ENCODE measurements around the gene LAMC1.

Gene LAMC1

DNA sequence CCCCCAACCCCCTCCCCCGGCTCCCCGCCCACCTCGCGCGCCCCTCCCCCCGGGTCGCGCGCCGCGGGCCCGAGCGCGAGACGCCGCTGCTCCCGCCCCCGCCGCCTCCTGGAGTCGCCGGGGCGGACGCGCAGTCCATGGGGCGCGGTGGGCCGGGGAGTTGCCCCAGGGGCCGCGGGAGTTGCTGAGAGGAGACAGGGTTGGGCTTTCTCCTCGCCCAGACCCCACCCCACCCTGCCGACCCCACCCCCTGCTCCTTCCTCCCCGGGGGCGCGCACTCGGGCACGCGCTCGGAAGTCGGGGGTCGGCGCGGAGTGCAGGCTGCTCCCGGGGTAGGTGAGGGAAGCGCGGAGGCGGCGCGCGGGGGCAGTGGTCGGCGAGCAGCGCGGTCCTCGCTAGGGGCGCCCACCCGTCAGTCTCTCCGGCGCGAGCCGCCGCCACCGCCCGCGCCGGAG lies at the start of gene LAMC1:
LAMC1 (plus strand) TSS at position 275 of the 455 bp plus-strand sequence. CDS start 297 bp downstream, outside the sequence.
- no peak for DNase-seq

DNA sequence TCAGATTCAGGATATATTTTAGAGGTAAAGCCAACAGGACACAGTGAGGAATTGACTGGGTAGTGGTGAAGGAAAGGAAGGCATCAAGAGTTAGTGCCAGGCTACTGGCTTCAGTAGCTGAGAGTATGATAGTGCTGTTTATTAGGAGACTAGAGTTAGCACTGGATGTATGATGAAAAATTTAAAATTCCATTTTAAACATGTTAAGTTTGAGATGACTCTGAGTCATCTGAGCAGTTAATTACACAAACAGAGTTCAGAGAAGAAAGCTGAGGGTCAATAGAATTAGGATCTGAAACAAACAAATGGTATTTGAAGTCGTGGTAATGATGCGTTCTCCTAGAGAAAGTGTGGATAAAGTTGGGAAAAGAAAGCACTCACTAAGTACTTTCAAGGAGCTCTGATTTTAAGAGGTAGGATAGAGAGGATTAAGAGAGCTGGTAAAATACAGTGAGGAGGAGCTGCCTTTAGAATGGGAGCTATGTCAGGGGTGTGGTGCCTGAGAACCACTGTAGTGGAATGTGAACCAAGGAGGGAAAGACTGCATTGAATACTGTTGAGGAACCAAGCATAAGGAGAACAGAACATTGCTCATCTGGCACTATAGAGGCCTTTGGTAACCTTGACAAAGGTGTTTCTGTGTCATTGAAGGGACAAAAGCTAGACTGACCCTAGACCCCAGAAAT lies 48.6 kb upstream of the LAMC1 start:
- DNase-seq = no peak

DNA sequence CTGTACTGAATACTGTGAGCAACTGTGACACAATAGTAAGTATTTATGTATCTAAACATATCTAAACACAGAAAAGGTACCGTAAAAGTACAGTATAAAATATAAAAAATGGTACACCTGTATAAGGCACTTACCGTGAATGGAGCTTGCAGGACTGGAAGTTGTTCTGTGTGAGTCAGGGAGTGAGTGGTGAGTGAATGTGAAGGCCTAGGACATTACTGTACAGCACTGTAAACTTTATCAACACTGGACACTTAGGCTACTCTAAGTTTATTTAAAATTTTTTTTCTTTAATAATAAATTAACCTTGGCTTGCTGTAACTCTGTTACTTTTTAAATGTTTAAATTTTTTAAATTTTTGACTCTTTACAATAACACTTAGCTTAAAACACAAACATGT lies 45.7 kb upstream of the LAMC1 start:
- no peak for DNase-seq

DNA sequence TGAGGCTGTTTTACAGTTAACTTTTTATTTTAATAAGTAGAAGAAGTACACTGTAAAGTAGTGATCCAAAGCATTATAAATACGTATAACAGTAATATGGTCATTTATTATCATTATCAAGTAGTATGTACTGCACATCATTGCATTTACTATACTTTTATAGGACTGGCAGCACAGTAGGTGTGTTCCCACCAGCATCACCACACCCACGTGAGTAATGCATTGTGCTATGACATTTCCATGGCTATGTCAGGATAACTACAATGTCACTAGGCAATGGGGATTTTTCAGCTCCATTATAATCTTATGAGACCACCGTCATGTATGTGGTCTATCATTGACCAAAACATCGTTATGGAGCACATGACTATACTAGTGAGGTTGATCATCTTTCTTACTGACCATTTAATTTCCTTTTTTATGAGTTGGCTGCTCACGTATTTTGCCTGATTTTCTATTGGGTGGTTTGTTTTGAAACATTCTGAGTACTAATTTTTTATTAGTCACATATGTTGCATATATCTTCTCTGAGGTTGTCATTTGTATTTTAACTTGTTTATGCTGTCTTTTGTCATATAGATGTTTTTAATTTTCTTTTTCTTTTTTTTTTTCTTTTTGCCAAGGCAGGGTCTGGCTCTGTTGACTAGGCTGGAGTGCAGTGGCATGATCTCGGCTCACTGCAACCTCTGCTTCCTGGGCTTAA lies 44.9 kb upstream of the LAMC1 start:
- no peak for DNase-seq

DNA sequence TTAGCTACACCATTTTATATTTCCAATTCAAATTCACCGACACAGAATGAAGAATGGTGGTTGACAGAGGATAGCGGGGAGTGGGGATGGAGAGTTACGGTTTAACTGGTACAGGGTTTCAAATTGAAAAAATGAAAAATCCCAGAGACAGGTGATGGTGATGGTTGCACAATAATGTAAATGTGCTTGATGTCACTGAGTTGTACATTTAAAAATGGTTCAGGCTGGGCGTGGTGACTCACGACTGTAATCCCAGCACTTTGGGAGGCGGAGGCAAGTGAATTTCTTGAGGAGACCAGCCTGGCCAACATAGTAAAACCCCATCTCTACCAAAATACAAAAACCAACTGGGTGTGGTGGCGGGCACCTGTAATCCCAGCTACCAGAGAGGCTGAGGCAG lies 39.1 kb upstream of the LAMC1 start:
- no peak for DNase-seq

DNA sequence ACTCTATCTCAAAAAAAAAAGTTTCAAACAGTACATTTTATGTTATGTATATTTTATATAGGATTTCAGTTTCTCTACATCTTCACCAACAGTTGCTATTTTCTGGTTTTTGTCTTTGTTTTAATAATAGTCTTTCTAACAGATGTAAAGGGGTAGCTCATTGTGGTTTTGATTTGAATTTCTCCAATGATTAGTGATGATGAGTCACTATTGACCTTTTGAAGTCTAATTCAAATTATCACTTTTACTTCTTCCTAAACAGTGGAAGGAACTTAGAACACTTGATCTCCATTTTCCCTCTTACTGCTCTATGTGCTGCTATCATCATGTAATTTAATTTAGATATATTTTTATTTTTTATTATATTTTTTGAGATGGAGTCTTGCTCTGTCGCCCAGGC lies 38.6 kb upstream of the LAMC1 start:
- no peak for DNase-seq

DNA sequence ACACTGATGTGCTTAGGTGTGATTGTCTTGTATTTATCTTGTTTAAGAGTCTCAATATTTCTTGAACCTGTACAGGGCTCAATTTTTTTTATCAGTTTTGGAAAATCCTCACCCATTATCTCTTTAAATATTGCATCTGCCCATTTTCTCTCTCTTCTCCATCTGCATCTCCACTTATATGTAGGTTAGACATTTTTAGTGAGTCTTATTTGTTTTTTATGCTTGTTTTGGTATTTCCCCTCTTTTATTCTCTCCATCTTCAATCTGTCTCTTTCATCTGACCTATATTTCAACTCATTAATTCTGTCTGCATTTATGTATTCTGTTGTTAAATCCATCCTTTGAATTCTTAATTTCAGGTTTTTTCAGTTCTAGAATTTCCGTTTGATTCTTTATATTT lies 37.3 kb upstream of the LAMC1 start:
- DNase-seq = no peak

DNA sequence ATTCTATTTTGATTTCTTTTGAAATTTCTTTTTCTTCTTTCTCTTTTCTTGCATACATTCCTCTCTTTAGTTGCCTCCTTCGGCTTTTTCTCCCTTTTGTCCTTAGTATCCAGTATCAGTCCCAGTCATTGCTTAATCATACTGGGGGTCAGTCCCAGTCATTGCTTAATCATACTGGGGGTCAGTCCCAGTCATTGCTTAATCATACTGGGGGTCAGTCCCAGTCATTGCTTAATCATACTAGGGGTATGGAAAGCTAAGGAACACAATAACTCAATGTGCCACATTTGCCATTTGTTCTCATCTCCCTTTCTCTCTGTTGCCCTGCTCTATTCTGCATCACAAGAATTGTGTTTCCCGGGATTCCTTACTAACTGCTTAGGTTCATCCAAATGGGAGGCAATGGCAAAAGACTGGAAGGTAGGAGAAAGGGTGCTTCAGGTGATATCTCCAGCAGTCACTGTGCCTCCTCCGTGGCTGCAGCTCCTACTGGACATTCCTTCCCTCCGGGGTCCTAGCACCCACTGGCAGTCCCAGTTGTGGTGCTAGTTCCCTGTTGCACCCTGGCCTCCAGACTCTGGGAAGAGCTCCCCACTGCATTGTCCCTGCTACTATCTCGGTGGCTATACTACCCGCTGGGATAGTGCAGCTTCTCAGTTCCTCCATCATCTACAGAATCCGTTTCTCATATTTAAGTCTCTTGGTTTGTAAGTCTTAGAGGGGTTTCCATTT lies 32.6 kb upstream of the LAMC1 start:
- DNase-seq = no peak

DNA sequence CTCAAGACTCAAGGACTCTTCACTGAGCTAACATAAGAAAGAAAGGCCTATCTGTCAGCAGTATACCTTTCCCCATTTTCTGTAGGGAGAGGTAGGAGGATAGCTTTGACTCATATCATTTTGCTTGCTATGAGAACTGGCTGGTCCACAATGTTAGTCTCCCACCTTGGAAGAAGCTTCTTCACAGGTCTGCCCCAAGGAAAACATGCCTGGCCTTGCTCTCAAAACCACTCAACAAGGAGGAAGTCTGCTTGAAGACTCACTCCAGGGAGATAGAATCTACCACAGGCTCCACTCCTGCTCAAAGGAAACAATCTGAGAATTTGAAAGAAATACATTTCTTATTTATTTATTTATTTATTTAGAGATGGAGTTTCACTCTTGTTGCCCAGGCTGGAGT lies 29.5 kb upstream of the LAMC1 start:
- no peak for DNase-seq

DNA sequence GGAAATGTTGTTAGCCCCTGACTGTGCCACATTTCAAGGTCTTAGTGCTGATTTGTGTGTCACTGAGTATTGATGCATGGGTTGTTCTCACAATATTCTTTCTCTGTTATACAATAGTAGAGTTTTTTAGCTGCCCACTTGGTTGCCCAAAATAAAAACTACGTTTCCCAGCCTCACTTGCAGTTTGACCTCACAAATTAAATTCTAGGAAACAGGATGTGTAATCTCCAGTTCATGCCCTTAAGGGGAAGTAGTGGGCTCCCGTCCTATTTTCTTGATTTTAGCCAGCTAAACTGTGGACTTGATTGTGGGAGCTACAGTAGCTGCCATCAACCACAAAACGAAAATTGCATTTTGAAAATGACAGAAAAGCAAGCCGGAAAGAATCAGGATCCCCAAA lies 27.3 kb upstream of the LAMC1 start:
- DNase-seq = no peak

DNA sequence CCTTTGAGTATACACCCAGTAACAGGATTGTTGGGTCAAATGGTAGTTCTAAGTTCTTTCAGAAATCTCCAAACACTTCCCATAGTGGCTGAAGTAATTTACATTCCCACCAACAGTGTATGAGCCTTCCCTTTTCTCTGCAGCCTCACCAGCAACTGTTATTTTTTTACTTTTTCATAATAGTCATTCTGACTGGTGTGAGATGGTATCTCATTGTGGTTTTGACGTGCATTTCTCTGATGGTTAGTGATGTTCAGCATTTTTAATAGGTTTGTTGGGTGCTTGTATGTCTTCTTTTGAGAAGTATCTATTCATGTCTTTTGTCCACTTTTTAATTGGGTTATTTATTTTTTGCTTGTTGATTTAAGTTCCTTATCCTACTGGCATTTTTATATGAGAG lies 26.4 kb upstream of the LAMC1 start:
- no peak for DNase-seq

DNA sequence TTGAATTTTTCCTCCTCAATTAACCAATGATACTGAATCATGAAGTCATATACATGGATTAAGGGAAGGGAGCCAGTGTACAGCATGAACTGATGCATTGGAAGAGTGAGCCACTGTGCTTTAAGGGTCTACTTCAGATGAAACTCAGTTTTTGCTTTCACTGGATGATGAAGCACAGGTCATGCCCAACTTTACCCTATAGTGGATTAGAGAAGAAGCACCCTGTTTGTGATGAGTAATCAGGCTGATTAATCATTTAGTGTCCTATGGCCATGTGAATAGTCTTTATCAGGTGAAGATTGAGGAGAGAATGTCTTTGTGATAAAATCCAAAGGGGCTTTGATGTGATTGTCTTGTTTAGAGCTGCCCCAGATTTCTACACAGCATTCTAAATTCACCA lies 24.7 kb upstream of the LAMC1 start:
- DNase-seq = no peak

DNA sequence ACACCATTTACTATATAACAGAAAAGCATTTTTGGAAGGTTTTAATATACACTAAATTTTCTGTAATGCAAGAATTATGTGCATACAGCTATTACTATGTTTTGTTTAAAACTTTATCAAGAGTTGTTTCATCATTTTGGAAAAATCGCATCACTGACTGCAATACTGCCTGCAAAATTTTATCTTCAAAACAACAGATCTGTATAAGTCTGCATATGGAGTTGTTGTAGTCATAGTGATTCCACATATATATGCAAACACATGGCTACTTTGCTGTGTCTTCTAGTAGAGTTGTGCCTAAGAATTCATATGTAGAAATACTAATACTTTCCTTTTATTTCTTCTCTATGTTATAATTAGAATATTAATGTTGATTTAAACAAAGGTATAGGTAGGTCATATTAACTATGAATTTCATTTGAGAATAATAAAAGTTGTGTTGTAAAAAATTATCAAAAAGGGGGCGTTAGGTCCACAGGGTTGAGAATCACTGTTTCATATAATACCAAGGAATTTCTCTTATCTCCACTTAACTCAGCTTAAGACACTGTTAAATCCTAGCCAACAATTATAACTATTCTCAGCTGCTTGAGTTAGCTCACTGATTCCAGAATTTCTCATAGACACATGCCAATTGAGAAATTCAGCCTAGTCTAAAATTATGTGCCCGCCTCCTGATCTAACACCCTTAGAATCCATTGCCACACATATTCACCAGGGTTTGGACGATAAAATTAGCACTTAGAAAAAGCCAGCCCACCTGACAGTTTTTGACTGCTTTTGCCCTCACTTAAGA lies 22.9 kb upstream of the LAMC1 start:
- no peak for DNase-seq

DNA sequence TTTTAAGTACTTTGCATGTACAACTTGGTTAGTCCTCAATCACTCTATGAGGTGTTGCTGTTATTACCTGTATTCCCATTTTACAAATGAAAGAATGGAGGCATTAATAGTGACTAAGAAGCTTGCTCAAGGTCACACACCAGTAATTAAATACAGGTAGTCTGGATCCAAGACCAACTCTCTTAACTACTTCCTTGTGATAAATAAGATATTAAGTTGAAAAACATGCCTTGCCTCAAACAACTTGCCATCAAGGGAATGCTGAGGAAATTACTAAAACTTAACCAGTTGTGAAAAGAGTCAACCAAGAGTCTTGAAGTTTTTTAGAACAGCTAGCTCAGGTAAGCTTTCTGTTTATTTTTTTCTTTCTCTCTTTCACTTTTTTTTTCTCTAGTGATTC lies 21.0 kb upstream of the LAMC1 start:
- DNase-seq = no peak

DNA sequence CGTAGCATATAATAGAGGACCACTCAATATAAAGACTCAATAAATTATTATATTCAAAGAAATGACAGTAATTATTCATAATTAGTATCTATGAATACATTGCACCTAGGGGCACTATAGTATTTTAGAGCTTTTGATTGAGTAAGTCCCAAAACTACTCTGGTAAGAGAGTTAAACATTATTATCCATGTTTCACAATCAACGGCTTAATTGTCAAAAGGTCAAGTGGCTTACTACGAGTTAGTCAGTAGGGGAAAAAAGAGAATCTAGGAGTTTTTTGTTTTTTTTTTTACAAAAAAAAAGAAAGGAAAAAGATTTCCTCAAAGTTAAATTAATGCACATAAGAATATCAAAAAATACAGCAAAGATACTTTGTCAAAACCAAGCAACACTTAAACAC lies 20.4 kb upstream of the LAMC1 start:
- no peak for DNase-seq

DNA sequence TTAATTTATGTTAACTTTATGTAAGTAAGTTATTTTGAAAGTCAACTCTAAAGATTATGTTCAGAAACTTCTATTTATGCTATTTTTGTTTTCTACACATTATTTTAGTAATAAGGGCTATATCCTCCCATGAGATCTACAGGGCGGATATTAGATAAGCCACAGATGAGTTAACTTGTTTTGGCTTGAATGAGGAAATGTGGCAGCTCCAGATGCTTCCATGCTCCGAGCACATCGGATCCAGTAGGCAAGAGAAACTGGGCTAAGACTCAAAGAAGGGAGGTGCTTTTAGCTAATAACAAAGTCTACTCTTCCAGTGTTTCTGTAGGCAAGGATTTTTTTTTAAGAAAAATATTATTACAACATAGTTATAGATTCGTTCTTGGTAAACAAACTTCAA lies 20.0 kb upstream of the LAMC1 start:
- no peak for DNase-seq

DNA sequence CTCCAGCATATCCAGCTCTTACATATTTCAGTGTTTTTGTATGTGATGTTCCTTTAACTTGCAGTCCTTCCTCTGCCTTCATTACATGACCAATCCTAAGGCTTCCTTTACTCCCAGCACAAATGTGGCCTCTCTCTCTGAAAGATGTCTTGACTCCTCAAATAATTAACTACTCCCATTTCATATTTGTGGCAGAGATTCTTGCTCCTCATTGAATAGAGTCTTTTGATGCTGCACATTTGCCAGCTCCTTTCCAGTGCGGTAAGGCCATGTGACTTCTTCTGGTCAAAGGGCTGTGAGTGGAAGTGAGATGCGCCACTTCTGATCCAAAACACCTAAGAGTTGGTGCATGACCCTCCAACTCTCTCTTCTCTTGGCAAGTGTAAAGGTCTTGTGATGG lies 19.1 kb upstream of the LAMC1 start:
- DNase-seq = no peak

DNA sequence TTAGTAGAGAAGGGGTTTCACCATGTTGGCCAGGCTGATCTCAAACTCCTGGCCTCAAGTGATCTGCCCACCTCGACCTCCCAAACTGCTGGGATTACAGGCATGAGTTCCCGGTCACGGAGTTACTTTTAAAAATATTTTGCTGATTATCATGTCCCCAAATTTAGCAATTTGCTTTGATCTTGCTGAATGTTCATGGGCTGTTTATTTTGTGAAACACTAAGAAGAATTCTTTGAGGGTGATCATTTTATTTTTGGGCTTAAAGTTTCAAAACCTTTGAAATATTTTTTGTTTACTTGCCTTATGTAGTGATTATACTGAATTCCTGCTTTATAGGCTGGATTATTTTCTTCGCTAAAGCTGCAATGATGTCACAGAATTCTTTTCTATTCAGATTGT lies 11.4 kb upstream of the LAMC1 start:
- DNase-seq = no peak

DNA sequence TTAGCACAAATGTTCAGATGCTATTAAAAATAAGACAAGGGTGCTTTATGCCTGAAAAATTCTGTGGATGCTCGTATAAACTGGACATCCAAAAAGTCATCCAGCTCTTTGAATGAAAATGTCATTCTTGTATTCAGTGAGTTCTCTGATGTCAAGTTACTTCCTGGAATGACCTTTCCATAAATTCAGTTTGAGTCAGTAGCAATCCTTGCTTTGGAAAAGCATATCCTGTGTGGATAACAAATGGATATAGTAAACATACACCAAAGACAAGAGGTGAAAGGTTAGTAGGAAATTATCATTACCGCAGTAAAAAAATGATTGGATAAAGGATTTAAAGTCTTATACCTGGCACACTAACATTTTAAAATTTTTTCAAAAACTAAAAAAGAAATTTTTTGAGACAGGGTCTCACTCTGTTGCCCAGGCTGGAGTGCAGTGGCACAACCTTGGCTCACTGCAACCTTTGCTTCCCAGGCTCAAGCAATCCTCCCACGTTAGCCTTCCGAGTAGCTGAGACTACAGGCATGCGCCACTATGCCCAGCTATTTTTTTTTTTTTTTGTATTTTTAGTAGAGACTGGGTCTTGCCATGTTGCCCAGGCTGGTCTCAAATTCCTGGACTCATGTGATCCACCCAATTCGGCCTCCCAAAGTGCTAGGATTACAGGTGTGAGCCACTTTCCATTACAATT lies 10.8 kb upstream of the LAMC1 start:
- DNase-seq = no peak

DNA sequence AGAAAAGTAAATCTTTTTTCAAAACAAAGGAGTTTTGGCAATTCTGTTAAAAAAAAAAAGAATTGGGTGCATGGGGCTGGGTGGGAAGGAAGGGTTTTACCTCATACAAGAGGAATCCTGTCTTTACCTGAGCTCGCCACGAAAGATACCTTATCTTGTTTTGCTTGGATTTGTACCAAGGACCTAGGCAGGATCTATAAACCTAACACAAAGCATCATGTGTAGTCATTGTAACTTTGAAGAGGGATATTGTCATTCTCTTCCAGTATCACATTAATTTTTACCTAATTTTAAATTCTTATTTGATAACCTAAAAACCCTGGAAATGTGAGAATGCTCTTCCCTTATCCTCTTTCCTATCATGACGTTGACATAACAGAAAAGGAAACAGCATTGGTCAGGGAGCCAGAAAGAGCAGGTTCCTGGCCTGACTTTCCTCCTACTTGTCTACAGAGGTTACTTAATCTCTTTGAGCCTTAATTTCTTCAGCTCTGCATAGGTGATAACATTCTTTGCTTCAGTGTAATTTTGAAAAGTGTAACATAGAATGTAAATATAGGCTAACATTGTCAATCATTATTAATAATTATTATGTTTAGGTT lies 4.0 kb upstream of the LAMC1 start:
- DNase-seq = no peak

DNA sequence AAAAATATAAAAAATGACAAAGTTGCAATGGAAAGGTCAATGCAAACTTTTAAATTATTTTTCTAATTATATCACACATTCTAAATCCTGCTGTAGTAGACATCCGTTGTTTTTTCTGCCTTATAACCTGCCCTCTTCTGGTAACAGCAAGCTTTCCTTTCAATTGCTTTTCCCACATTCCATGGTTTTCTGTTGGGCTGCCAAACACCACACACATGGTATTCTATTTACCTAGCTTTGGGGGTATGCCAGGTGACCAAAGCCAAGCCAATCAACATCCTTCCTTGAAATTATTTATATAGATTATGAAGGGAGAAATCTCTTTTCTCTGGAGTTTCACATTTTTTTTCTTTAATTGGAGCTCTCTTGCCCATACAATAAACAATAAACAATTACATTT lies 3.4 kb upstream of the LAMC1 start:
- DNase-seq = no peak

Data from activated CD4-positive, alpha-beta T cell treated with anti-CD3 and anti-CD28 coated beads, Interleukin-2, amount 50 U/mL, for 1 hour (primary cell).